OCI-LY7 (cell line): ENCODE data around the gene SEPSECS.

Experiments used
- CTCF ChIP-seq: fragments of 200-600 bp; sonication (generic); conservative IDR thresholded peaks from 2 replicates; pipeline ENCODE4 v1.5.1; 2014; ENCODE audit warnings: mild to moderate bottlenecking, antibody characterized with exemption, low read length, moderate library complexity, mixed read lengths
- EZH2phosphoT487 ChIP-seq: fragments of 200-600 bp; sonication (generic); IDR thresholded peaks from 2 replicates; pipeline ENCODE4 v1.6.1; 2018; ENCODE audit warnings: low read depth, borderline replicate concordance, mild to moderate bottlenecking, mixed run types, antibody characterized with exemption, low read length, moderate library complexity, mixed read lengths

- TF ChIP-seq EZH2phosphoT487 (no peak), CTCF (no peak)
These were observed 1.3 kb upstream of the SEPSECS start for GRCh38 chr4:25161593-25161950.
